ENCODE measurements around the gene TMEM163.

- TF ChIP-seq CTCF (IDR thresholded peaks at IDR 0.05) (no peak), POLR2A (IDR thresholded peaks at IDR 0.05) (no peak)
Observed at GRCh38 chr2:134435936-134436335, 282.9 kb downstream of the TMEM163 start.

Measured in body of pancreas (tissue), 4 donors.